Measurements from ENCODE around the gene NUP107. TPM values are rescaled to one million over a fixed set of nuclear protein-coding genes. Genes with fewer than 3 reads are reported as not detected.

NUP107 gene
- total and polyA plus RNA-seq, 9 donors, result 18.4 to 56.6 (median 45.3) TPM

- H3K4me1 ChIP-seq (ENCODE audit: insufficient read depth), result no peaks in the 10 kb centered on the region
- H3K36me3 ChIP-seq, result no peaks in the 10 kb centered on the region
- H3K27me3 ChIP-seq, result no peaks in the 10 kb centered on the region
- no peaks in the 10 kb centered on the region for H3K9me3 ChIP-seq
- H3K27ac ChIP-seq, result no peak overlapping the region
- 80 to 86% (median 82%) methylated on average over 4 of the region's 4 CpGs for WGBS, 3 donors
- TF ChIP-seq EP300 (IDR thresholded peaks at IDR 0.05), result no peak
- no peak for TF ChIP-seq CTCF (IDR thresholded peaks at IDR 0.05)
- intact Hi-C loops (cut with DNase I), result no loop called here
- no peak overlapping the region for H3K4me3 ChIP-seq
- DNase-seq, result no peak
Measured at GRCh38 chr12:68733661-68734071, 46.9 kb downstream of the NUP107 start.

- H3K27me3 ChIP-seq, result no peaks in the 10 kb centered on the region
- no peaks in the 10 kb centered on the region for H3K36me3 ChIP-seq
- no peaks in the 10 kb centered on the region for H3K4me1 ChIP-seq (ENCODE audit: insufficient read depth)
- WGBS, 3 donors, result 81 to 85% (median 81%) methylated on average over 6 of the region's 6 CpGs
- TF ChIP-seq POLR2A (IDR thresholded peaks at IDR 0.05), result no peak
- no peak for TF ChIP-seq EP300 (IDR thresholded peaks at IDR 0.05)
- TF ChIP-seq CTCF (IDR thresholded peaks at IDR 0.05), result no peak
- intact Hi-C loops (cut with DNase I), result loop anchor here in 1 of 4 donors (10.0 kb wide), 1 partner anchor 65 kb away; the partner anchor contains the start of gene MDM2
- H3K27ac ChIP-seq, result no peak overlapping the region
- no peak overlapping the region for H3K4me3 ChIP-seq
- no peaks in the 10 kb centered on the region for H3K9me3 ChIP-seq
- no peak for DNase-seq
Measured at GRCh38 chr12:68739891-68740290, 53.1 kb downstream of the NUP107 start.

GRCh38 chr12:68743356-68743755 is 56.6 kb downstream of the NUP107 start:
- Histone ChIP-seq H3K36me3 (no peaks in the 10 kb centered on the region), H3K9me3 (no peaks in the 10 kb centered on the region), H3K27ac (no peak overlapping the region), H3K4me1 (ENCODE audit: insufficient read depth) (peaks cover 1% of the 10 kb centered on the region), H3K4me3 (no peak overlapping the region), H3K27me3 (no peaks in the 10 kb centered on the region)
- DNase-seq, result no peak
- intact Hi-C loops (cut with DNase I), result loop anchor here in 1 of 4 donors (10.0 kb wide), 1 partner anchor 61 kb away; the partner anchor contains the start of gene MDM2
- no peak for TF ChIP-seq POLR2A (IDR thresholded peaks at IDR 0.05)
- no peak for TF ChIP-seq CTCF (IDR thresholded peaks at IDR 0.05)
- TF ChIP-seq EP300 (IDR thresholded peaks at IDR 0.05), result no peak
- WGBS, 3 donors, result 91 to 93% (median 91%) methylated on average over 2 of the region's 2 CpGs

GRCh38 chr12:68745376-68745903 is 58.7 kb downstream of the NUP107 start:
- DNase-seq, result no peak
- no peaks in the 10 kb centered on the region for H3K27me3 ChIP-seq
- no peaks in the 10 kb centered on the region for H3K9me3 ChIP-seq
- peaks cover 1% of the 10 kb centered on the region for H3K4me1 ChIP-seq (ENCODE audit: insufficient read depth)
- peak overlapping the region; percentile 22 to 65 for H3K27ac ChIP-seq
- TF ChIP-seq EP300 (IDR thresholded peaks at IDR 0.05), result no peak
- TF ChIP-seq CTCF (IDR thresholded peaks at IDR 0.05), result no peak
- no peak for TF ChIP-seq POLR2A (IDR thresholded peaks at IDR 0.05)
- intact Hi-C loops (cut with DNase I), result loop anchor here in 1 of 4 donors (10.0 kb wide), 1 partner anchor 59 kb away; the partner anchor contains the start of gene MDM2
- peak overlapping the region; percentile 63 for H3K4me3 ChIP-seq
- no peaks in the 10 kb centered on the region for H3K36me3 ChIP-seq
- 25 to 32% (median 26%) methylated on average over 9 of the region's 9 CpGs for WGBS, 3 donors

Data from ovary (tissue), 9 donors.